Measurements from ENCODE around the gene BAZ1A. TPM values are rescaled to one million over a fixed set of nuclear protein-coding genes. Genes with fewer than 3 reads are reported as not detected.

The BAZ1A gene
- total RNA-seq, 1 donor from 2014 or later = 35.9 TPM

DNA sequence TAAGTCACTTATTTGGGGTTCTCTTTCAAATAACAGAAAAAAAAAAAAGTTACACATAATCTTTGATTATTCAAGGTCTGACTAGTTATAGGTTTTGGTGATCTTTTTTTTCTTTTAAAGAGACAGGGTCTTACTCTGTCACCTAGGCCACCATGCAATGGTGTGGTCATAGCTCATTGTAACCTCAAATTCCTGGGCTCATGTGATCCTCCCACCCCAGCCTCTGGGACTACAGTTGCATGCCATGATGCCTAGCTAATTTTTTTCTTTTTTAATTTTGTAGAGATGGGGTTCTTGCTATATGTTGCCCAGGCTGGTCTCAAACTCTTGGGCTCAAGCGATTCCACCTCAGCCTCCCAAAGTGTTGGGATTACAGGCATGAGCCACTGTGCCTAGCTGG is 104.3 kb downstream of the BAZ1A start:
- no peaks in the 10 kb centered on the region for H3K27me3 ChIP-seq
- no peak for DNase-seq

DNA sequence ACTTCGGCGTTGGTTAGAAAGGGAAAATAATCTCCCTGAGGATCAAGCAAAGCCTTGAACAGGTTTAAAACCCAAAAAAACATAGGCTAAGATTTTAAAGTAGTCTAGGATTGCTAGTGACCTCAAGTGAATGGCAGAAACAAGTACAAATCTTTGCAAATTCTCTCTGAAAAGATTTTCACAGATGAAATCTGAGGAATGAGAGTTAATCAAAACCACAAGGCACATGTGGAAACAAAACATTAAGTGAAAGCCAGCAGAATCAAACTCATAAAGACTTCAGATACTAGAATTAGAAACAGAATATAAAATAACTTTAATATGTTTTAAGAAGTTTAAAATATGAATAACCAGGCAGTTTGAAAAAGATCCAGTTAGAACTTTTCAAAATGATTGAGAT is 108.6 kb downstream of the BAZ1A start:
- Histone ChIP-seq H3K36me3 (peaks cover 58% of the 10 kb centered on the region), H3K4me3 (no peak overlapping the region)

More for the DNA sequence above, 104.3 kb downstream of the BAZ1A start:
- TF ChIP-seq CTCF (IDR thresholded peaks at IDR 0.05) = no peak
- intact Hi-C loops (cut with DNase I) = no loop called here
- Histone ChIP-seq H3K4me3 (no peak overlapping the region), H3K4me1 (no peaks in the 10 kb centered on the region), H3K27ac (no peak overlapping the region), H3K9me3 (no peaks in the 10 kb centered on the region), H3K36me3 (peaks cover 60% of the 10 kb centered on the region)
- no peak for ATAC-seq

GRCh38 chr14:34766060-34766459 is 109.1 kb downstream of the BAZ1A start:
- intact Hi-C loops (cut with DNase I) = no loop called here
- DNase-seq = no peak
- Histone ChIP-seq H3K4me3 (no peak overlapping the region), H3K9me3 (no peaks in the 10 kb centered on the region), H3K36me3 (peaks cover 59% of the 10 kb centered on the region), H3K27ac (no peak overlapping the region), H3K27me3 (no peaks in the 10 kb centered on the region), H3K4me1 (no peaks in the 10 kb centered on the region)
- no peak for ATAC-seq
- TF ChIP-seq CTCF (IDR thresholded peaks at IDR 0.05) = no peak

More for the DNA sequence above, 108.6 kb downstream of the BAZ1A start:
- ATAC-seq (no peak), DNase-seq (no peak)
- intact Hi-C loops (cut with DNase I) = no loop called here
- no peak overlapping the region for H3K27ac ChIP-seq
- H3K9me3 ChIP-seq = no peaks in the 10 kb centered on the region
- TF ChIP-seq CTCF (IDR thresholded peaks at IDR 0.05) = no peak
- no peaks in the 10 kb centered on the region for H3K4me1 ChIP-seq
- no peaks in the 10 kb centered on the region for H3K27me3 ChIP-seq

GRCh38 chr14:34755215-34755614 is 119.9 kb downstream of the BAZ1A start:
- intact Hi-C loops (cut with DNase I) = no loop called here
- no peak for TF ChIP-seq CTCF (IDR thresholded peaks at IDR 0.05)
- no peaks in the 10 kb centered on the region for H3K27me3 ChIP-seq
- no peak overlapping the region for H3K4me3 ChIP-seq
- DNase-seq (no peak), ATAC-seq (no peak)
- H3K27ac ChIP-seq = no peak overlapping the region
- no peaks in the 10 kb centered on the region for H3K9me3 ChIP-seq
- no peaks in the 10 kb centered on the region for H3K4me1 ChIP-seq
- peaks cover 73% of the 10 kb centered on the region for H3K36me3 ChIP-seq

DNA sequence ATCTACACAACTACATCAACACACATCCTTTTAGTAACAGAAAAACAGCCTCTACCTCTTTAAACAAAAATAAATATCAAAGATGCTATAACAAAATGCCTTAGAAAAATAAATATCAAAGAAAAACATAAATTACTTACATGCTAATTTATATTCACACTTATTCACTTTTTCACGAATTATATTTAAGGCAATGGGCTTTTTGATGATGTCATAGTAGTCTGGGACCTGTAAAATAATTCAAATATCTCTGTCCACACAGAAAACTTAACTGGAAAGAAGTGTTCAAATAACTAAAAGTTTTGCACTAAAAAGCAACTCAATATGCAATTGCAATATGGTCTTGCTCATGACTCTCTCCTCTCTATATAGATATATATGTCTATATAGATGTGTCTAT is 120.5 kb downstream of the BAZ1A start:
- ATAC-seq (no peak), DNase-seq (no peak)
- Histone ChIP-seq H3K9me3 (no peaks in the 10 kb centered on the region), H3K4me1 (no peaks in the 10 kb centered on the region), H3K27ac (no peak overlapping the region), H3K36me3 (peaks cover 68% of the 10 kb centered on the region), H3K4me3 (no peak overlapping the region), H3K27me3 (no peaks in the 10 kb centered on the region)
- intact Hi-C loops (cut with DNase I) = no loop called here
- TF ChIP-seq CTCF (IDR thresholded peaks at IDR 0.05) = no peak

DNA sequence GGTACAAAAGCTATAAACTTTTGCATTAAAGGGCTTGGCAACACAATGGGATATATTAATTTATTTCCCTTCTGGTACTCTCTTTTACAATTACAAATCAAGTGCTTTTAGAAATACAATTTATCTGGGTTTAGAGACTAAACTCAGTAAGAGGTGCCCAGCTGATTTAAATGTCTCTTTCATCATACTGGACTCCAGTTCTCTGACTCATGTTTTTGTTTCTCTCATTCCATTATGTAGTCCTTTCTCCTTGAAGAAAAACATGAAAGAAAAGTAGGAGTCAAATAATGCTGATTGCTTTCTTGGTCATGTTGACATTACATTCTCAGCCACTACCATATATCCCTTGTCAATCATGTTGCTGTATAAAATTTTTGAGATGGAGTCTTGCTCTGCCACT is 124.5 kb downstream of the BAZ1A start:
- no peaks in the 10 kb centered on the region for H3K9me3 ChIP-seq
- no peaks in the 10 kb centered on the region for H3K27me3 ChIP-seq
- no peak for DNase-seq
- TF ChIP-seq CTCF (IDR thresholded peaks at IDR 0.05) = no peak
- no peak overlapping the region for H3K4me3 ChIP-seq
- H3K36me3 ChIP-seq = peaks cover 36% of the 10 kb centered on the region
- intact Hi-C loops (cut with DNase I) = no loop called here
- ATAC-seq = no peak
- no peaks in the 10 kb centered on the region for H3K4me1 ChIP-seq
- H3K27ac ChIP-seq = no peak overlapping the region
